Iris pigment epithelial cell (primary cell): Measurements from ENCODE around the gene CACFD1.

ENCODE experiments used
- DNase-seq: peaks from one replicate; pipeline ENCODE4 v3.0.0-alpha.2; 2011; ENCODE audit warnings: low read depth

CACFD1 gene

DNA sequence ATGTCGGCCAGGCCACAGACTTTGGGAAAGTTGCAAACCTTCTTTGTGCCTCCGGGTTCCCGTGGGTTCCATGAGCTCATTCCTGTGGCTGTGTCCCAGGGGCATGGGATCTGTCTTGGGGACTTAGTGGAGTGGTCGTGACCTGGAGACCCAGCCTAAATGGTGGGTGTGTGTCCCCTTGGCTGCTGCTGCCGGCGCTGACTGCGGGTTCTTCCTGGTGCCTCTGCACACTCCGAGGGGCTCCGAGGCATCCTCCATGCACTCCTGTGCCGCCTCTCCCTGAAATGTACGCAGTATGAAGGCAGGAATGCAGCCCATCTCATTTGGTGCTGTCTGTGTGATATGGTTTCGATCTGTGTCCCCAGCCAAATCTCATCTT is 40.1 kb downstream of the CACFD1 start:
- no peak for DNase-seq

GRCh38 chr9:133502112-133502511 is 42.3 kb downstream of the CACFD1 start:
- no peak for DNase-seq

DNA sequence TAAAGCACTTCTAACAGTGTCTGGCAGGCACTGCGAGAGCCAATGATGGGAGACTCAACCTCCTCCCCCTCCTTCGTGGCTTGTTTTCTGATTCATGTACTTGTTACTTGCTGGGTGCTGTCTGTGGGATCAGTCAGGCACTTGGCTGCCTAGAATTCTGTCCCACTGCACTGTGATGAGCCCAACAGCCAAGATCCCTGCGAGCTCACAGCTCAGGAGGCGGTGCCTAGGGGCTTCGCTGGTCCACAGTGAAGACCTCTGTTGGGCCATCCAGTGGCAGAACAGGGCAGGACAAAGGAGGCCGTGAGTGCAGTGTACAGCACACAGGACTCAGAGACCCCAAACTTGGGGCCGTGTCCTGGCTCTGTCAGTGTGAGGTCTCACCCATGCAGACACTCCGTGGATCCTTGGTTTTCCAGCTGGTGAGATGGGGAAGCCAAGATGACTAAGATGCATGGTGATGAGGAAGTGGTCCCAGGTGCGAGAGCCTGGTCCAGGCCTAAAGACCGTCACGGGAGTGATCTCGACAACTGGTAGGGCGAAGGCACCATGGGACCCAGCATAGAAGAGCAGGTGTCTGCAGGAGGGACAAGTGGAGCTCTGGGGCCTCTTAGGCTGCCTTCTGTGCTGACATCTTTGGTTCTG is 45.5 kb downstream of the CACFD1 start:
- no peak for DNase-seq

GRCh38 chr9:133505901-133506652 is 46.3 kb downstream of the CACFD1 start:
- no peak for DNase-seq

- DNase-seq, result peak; percentile 57
Observed at GRCh38 chr9:133506653-133507038, 46.9 kb downstream of the CACFD1 start.

DNA sequence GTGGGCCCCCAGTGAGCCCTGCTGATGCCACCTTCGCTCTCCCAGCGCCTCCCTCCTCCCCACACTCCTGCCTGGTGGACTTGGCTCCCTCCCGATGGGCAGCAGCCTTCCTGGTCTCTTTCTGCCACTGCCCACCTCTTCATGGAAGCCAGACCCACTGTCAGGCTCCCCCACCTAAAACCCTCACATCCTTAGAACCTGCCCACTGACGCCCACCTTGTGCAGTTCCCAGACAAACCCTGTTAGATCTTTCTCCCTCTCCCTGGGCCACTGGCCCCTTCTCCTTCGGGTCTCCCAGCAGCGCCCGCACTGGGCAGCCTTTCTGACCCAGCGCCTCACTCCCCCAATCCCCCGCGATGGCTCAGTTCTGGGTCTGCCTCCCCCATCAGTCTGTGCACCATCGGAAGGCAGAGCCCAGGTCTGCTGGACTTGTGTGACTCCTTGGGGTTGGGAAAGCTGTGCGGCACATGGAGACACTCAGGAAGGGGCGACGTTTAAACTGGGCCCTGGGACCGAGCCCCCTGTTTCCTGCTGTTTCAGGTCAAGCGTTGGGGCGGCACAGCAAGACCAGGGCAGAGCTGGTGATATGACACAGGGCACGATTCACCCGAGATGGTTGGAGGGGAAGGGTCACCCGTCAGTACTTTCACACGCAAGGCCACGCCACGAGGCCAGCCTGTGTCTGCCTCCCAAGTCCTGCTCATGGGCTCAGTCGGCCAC is 47.6 kb downstream of the CACFD1 start:
- DNase-seq, result no peak

DNA sequence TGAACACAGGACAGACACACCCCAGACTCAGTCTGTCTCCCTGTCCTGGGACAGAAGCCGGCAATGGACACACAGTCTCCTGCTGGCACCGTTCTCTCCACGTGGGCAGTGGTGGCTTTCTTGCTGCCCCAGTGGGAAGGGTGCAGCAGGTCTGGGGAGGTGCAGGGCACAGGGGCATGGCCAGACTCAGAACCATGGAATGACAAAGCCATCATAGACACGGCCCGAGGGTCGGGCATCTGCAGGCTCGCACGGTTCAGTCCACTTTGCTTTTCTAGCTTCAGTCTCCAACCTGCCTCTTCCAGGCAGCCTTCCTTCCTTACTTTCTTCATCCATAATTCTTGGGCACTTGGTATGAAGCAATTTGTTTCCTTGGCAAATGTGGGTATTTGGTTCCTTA is 48.3 kb downstream of the CACFD1 start:
- no peak for DNase-seq

- no peak for DNase-seq
Observed at GRCh38 chr9:133509179-133510083, 49.7 kb downstream of the CACFD1 start.

DNA sequence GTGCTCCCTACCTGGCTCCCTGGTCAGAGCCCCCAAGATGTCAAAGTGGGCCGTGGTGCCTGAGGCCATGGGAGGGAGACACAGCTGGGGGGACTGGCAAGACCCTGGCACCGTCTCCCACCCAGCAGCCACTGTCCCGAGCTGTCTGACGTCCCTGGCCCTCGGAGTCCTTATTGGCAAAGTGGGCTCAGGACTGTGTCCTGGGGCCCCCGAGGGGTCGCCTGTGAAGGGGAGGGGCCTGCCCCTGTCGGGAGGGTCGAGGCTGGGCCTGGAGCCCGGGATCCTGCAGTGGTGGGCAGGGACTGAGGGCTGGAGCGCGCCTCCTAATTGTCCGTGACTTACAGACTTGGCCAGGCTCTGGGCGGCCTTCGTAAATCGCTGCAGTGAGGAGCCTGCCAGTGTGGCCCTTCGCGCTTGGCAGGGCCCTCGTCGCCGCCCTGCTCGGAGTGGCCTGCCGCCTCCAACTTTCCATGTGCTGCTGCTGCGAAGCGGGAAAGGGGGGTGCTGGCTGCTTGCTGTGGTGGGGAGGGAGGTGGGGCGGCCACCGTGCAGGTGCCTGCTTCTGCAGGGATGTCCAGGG is 51.2 kb downstream of the CACFD1 start:
- DNase-seq, result no peak

- DNase-seq, result no peak
Observed at GRCh38 chr9:133511607-133512006, 51.8 kb downstream of the CACFD1 start.

DNA sequence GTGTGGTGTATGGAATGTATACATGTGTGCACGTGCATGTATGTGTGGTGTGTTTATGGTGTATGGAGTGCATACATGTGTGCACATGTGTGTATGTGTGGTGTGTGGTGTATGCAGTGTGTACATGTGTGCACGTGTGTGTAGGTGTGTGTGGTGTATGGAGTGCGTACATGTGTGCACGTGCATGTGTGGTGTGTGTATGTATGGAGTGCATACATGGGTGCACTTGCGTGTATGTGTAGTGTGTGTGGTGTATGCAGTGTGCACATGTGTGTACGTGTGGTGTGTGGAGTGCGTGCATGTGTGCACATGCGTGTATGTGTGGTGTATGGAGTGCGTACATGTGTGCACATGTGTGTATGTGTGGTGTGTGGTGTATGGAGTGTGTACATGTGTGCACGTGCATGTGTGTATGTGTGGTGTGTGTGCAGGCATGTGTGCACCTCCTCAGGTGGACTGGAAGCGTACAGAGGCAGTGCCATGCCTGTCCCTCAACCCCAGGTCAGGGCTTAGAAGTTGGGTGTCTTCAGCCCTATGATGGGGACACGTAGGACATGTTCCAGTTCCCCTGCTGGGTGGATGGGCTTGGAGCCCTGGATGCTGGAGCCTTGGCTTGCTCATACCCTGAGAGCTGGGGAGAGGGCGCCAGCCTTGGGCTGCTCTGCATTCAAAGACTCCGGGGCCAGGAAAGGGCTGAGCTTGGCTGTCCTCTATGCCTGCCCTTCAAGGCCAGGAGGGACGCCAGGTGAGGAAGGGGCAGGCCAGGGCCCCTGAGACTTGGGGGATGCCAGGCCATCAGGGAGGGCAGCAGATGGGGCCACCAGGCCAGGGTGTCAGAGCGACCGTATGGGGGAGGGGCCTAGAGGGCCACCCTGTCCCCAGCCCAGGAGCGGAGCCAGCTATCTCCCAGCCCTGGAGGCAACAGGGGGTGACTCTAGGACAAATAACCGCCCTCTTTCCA is 52.8 kb downstream of the CACFD1 start:
- DNase-seq, result no peak

DNA sequence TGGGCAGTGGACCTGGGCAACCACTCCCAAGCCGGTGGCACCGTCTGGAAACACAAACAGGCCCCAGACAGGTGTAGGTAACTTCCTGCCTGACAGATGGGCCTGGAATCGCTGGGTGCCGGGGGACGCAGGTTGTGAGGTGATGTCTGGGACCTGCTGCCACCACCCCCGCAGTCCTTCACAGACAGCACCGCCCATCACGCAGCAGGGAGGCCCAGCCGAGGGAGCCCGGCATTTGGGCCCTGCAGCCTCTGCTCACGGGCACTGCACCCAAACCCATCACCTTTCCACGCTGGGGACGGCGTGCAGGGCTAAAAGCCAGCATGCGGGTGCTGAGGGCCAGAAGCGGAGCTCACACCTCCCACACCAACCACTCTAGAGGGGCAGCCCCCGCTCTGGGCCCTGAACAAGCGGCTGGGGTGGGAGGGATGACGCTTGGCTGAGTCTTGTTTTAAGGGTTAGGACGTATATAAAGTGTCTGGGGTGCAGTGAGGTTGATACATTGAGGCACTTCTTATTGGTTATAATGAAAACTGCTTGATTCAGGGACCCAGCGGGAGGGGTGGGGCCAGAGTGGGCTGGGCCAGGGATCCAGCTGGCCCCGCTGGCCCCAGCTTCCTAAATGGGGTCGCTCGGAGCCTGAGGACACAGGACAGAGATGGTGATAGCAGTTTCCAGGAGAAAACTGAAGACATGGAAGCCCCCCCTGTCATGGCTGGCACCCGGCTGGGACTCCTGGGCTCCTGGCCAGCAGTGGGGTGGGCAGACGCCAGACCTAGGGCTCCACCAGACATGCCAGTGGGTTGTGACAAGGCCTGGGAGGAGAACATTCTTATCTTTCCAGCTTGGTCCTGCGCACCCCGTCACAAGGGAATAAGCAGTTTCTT is 53.7 kb downstream of the CACFD1 start:
- DNase-seq, result no peak

- no peak for DNase-seq
Observed at GRCh38 chr9:133514460-133515239, 54.9 kb downstream of the CACFD1 start.

DNA sequence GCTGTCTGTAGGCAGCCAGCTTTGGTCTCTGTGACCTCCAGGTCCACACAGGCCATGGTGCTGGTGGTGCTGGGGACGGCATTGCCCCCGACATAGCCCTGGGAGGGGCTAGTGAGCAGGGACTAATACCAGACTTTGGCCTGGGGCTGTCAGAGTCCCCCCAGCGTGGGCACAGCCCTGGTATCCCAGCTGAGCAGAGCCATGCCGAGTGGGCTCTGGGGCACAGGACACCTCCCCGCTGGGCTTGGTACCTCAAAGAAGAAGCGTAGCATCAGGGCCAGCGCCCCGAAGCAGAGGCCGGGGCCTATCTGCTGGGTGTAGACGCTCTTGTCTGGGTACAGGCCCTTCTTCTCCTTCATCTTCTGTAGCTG is 55.4 kb downstream of the CACFD1 start:
- DNase-seq, result no peak

DNA sequence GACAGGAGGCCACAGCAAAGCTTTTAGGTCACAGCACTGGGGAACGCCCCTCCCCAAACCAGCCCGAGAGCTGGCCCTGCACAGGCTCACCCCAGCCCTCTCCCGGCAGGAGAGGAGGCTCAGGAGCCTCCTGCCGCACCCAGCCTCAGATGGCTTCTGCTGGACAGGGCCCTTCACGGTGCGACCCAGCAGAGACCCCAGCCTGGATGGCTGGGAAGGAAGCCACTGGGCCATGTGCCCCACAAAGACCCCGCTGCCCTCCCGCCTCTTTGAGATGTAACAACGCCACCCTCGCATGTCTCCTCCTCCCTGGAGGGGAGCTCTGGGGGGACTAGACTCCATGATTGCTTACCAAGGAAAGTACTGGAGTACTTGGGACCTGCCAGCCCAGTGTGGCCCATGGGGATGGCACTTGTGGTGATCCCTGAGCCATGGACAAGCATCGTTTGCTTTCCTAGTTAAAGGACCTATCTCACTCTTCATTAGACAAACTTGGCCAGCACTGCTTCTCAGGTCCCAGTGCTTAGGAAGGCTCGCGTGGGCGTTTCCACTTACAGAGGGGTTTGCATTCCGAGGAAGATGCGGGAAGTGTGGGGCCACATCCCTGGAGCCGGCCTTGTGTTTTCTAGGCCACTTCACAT is 56.0 kb downstream of the CACFD1 start:
- no peak for DNase-seq

DNA sequence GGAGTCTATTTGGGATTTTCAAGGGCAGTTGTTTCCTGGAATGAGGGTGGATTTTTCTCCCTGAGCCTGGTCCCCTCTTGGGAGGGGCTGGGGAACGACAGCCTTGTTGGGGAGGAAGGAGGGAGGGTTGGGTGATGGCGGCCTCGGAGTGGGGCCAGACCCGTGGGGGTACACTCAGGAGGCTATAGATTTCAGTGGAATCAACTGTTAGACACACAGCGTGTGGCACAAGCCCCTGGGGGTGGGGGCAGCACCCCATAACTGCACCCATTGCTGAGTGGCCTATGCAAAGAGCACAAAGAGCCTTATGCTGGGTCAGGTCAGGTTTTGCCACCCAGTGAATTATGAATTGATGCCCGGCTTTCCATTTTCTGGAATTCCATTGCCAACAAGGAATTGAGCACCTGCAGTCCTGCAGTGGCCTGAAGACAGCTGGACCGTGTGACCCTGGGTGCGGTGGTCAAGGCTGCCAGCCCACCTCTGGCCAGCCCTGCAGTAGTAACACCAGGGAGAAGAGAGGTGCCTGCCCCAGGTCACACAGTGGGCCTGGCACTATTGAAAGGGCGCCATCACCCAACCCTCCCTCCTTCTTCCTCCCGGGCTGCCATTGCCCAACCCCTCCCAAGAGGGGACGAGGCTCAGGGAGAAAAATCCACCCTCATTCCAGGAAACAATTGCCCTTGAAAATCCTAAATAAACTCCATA is 56.6 kb downstream of the CACFD1 start:
- no peak for DNase-seq

DNA sequence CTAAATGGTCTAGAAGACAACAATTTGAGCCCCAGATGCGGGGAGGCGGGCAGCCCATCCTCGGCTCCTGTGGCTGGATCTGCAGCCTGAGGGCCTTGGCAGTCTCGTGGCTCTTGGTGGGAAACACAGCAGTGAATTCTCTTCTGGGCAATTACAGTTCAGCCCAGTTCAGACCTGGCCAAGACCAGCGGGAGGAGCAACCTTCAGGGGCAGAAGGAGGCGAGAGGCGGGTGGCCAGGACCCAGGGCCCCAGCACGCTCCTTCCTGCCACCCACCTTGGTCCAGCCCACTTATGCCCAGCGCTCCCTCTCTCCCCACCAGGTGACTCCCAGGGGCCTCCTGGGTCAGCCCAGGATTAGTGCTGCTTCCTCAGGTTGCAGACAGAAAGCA is 57.2 kb downstream of the CACFD1 start:
- DNase-seq, result no peak

DNA sequence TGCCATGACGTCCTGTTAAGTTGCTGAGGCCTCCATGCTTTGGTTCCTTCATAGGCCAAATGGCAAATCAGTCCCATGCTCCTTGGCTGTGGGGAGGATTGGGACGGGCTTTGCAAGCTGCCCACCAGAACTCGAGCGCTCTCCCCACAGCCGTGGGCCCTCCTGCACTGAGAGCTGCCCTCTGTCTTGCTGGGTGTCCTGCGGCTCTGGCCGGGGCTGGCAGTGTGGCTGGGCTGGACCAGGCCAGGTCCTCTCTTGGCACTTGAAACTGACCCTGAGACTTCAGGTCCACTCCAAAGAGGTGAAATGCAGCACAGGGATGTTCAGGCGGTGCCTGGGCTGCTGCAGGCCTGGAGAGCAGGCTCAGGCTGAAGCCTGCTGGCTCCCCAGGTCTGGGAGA is 57.9 kb downstream of the CACFD1 start:
- no peak for DNase-seq
